IMR-90 (cell line): ENCODE results near the gene OR9A4. TPM values are rescaled to one million over a fixed set of nuclear protein-coding genes. Genes with fewer than 3 reads are reported as not detected.

ENCODE experiments used
- ATAC-seq: fragments of 200-7000 bp; cut with Tn5 transposase; 2 replicates; pipeline ENCODE4 v1.9.1; 2020; ENCODE audit warnings: low read depth, mild to moderate bottlenecking, moderate library complexity
- BruUV-seq: library from RNA; stranded (reverse); fragments of 400-500 nt; replicated peaks from 2 replicates; lab custom pipeline; 2021; lab: Mats Ljungman, UMichigan
- CTCF ChIA-PET: fragments of 300-600 bp; formaldehyde crosslinking; extraction: SDS; loops from one replicate; lab custom pipeline; 2021; ENCODE audit warnings: antibody characterized with exemption; lab: Yijun Ruan, JAX
- POLR2A ChIA-PET: fragments of 300-600 bp; sonication (Branson Sonifier 250); formaldehyde crosslinking; loops from one replicate; lab custom pipeline; 2022; ENCODE audit warnings: antibody characterized with exemption; ENCODE audit not compliant: unreplicated experiment; lab: Charles Lee
- DNase-seq: peaks from one replicate; pipeline ENCODE4 v3.0.0; 2013
- H2AFZ ChIP-seq: replicated peaks from 2 replicates; pipeline ENCODE3; 2013; ENCODE audit warnings: low read length, mild to moderate bottlenecking; ENCODE audit not compliant: poor library complexity
- H2AK5ac ChIP-seq: 2 replicates; pipeline ENCODE4 v1.6.1; 2013; ENCODE audit warnings: low read depth, low read length, inconsistent platforms
- H2AK9ac ChIP-seq: replicated peaks from 2 replicates; pipeline ENCODE3; 2013; ENCODE audit warnings: mild to moderate bottlenecking, low read depth, low read length, moderate library complexity; ENCODE audit not compliant: poor library complexity
- H2BK120ac ChIP-seq: 2 replicates; pipeline ENCODE4 v1.6.1; 2013; ENCODE audit warnings: low read depth, low read length, inconsistent platforms
- H2BK15ac ChIP-seq: 3 replicates; pipeline ENCODE4 v1.6.1; 2013; ENCODE audit warnings: low read depth, low read length, inconsistent platforms
- H2BK20ac ChIP-seq: 2 replicates; pipeline ENCODE4 v1.6.1; 2013; ENCODE audit warnings: low read depth, mild to moderate bottlenecking, inconsistent platforms, low read length, moderate library complexity
- H2BK5ac ChIP-seq: 2 replicates; pipeline ENCODE4 v1.6.1; 2013; ENCODE audit warnings: mild to moderate bottlenecking, low read depth, low read length, inconsistent platforms; ENCODE audit not compliant: poor library complexity, severe bottlenecking
- H3K14ac ChIP-seq: replicated peaks from 2 replicates; pipeline ENCODE4 v1.6.1; 2013; ENCODE audit warnings: low read depth, low read length, inconsistent platforms
- H3K18ac ChIP-seq: 2 replicates; pipeline ENCODE4 v1.6.1; 2013; ENCODE audit warnings: low read depth, low read length, control low read depth
- H3K23ac ChIP-seq: 2 replicates; pipeline ENCODE4 v1.6.1; 2013; ENCODE audit warnings: low read depth, low read length, inconsistent platforms
- H3K27ac ChIP-seq: 2 replicates; pipeline ENCODE4 v1.5.1; 2013; ENCODE audit warnings: mild to moderate bottlenecking, control low read depth, low read length; ENCODE audit not compliant: insufficient read depth
- H3K27me3 ChIP-seq: 2 replicates; pipeline ENCODE4 v1.6.1; 2013; ENCODE audit warnings: low read length; ENCODE audit not compliant: control insufficient read depth, insufficient read depth
- H3K36me3 ChIP-seq: 2 replicates; pipeline ENCODE4 v1.6.1; 2013; ENCODE audit warnings: low read length, mixed read lengths; ENCODE audit not compliant: control insufficient read depth, insufficient read depth
- H3K4ac ChIP-seq: 2 replicates; pipeline ENCODE4 v1.6.1; 2013; ENCODE audit warnings: low read depth, low read length, inconsistent platforms
- H3K4me1 ChIP-seq: 2 replicates; pipeline ENCODE4 v1.6.1; 2013; ENCODE audit warnings: low read length, mixed read lengths; ENCODE audit not compliant: control insufficient read depth, insufficient read depth
- H3K4me2 ChIP-seq: 2 replicates; pipeline ENCODE4 v1.6.1; 2013; ENCODE audit warnings: low read depth, mild to moderate bottlenecking, control low read depth, low read length, moderate library complexity
- H3K4me3 ChIP-seq: 2 replicates; pipeline ENCODE4 v1.5.1; 2013; ENCODE audit warnings: low read depth, mild to moderate bottlenecking, control low read depth, low read length, moderate library complexity; ENCODE audit not compliant: insufficient read depth
- H3K56ac ChIP-seq: 2 replicates; pipeline ENCODE4 v1.6.1; 2013; ENCODE audit warnings: low read length, inconsistent platforms; ENCODE audit not compliant: insufficient read depth; ENCODE audit errors: extremely low read depth
- H3K79me1 ChIP-seq, 2 experiments: 2 replicates each; pipeline ENCODE4 v1.6.1; 2013; ENCODE audit warnings: low read length in 2 of 2, inconsistent platforms in 1 of 2, low read depth in 1 of 2
- H3K9ac ChIP-seq: 2 replicates; pipeline ENCODE4 v1.6.1; 2013; ENCODE audit warnings: low read depth, low read length, control low read depth
- H3K9me1 ChIP-seq: 2 replicates; pipeline ENCODE4 v1.6.1; 2013; ENCODE audit warnings: low read length, inconsistent platforms; ENCODE audit not compliant: insufficient read depth
- H3K9me3 ChIP-seq: 2 replicates; pipeline ENCODE4 v1.6.1; 2013; ENCODE audit warnings: low read length; ENCODE audit not compliant: control insufficient read depth, insufficient read depth
- H4K20me1 ChIP-seq: 2 replicates; pipeline ENCODE4 v1.6.1; 2013; ENCODE audit warnings: low read length, inconsistent platforms; ENCODE audit not compliant: insufficient read depth
- H4K5ac ChIP-seq: 2 replicates; pipeline ENCODE4 v1.6.1; 2013; ENCODE audit warnings: mild to moderate bottlenecking, low read depth, low read length, control low read depth
- H4K8ac ChIP-seq, 2 experiments: 2 replicates each; pipeline ENCODE4 v1.6.1; 2013; ENCODE audit warnings: low read depth in 2 of 2, low read length in 2 of 2, control low read depth in 1 of 2, inconsistent platforms in 1 of 2
- H4K91ac ChIP-seq: 2 replicates; pipeline ENCODE4 v1.6.1; 2013; ENCODE audit warnings: low read depth, low read length, inconsistent platforms; ENCODE audit not compliant: insufficient read depth
- BHLHE40 ChIP-seq: fragments of 150-350 bp; IDR thresholded peaks from 2 replicates; pipeline ENCODE4 v1.6.1; 2016; ENCODE audit warnings: mild to moderate bottlenecking, low read depth, low read length
- CEBPB ChIP-seq: IDR thresholded peaks from 2 replicates; pipeline ENCODE4 v1.6.1; 2012; ENCODE audit warnings: low read depth, low read length, improper control_type of control experiment
- CHD1 ChIP-seq: IDR thresholded peaks from 2 replicates; pipeline ENCODE4 v1.6.1; 2012; ENCODE audit warnings: low read depth, low read length, improper control_type of control experiment
- FOS ChIP-seq: fragments of 150-350 bp; IDR thresholded peaks from 2 replicates; pipeline ENCODE4 v1.6.1; 2016; ENCODE audit warnings: low read depth, low read length
- MAFK ChIP-seq: IDR thresholded peaks from 2 replicates; pipeline ENCODE4 v1.6.1; 2012; ENCODE audit warnings: low read depth, low read length, improper control_type of control experiment
- MXI1 ChIP-seq: IDR thresholded peaks from 2 replicates; pipeline ENCODE4 v1.6.1; 2012; ENCODE audit warnings: low read depth, mild to moderate bottlenecking, low read length, moderate library complexity, borderline replicate concordance
- NFE2L2 ChIP-seq: fragments of 150-350 bp; IDR thresholded peaks from 2 replicates; pipeline ENCODE4 v1.6.1; 2016; ENCODE audit warnings: low read depth, mild to moderate bottlenecking, low read length
- POLR2A ChIP-seq: IDR thresholded peaks from 2 replicates; pipeline ENCODE4 v1.6.1; 2012; ENCODE audit warnings: mild to moderate bottlenecking, low read depth, low read length
- RAD21 ChIP-seq: IDR thresholded peaks from 2 replicates; pipeline ENCODE4 v1.6.1; 2012; ENCODE audit warnings: low read length, improper control_type of control experiment
- RCOR1 ChIP-seq: IDR thresholded peaks from 2 replicates; pipeline ENCODE4 v1.6.1; 2012; ENCODE audit warnings: mild to moderate bottlenecking, low read length, improper control_type of control experiment; ENCODE audit not compliant: insufficient replicate concordance
- WGBS, 2 experiments: methylation state at CpG; one replicate each; pipeline versions ENCODE4 v1.1.5 to v1.1.7; 2013; ENCODE audit warnings: missing lambda C conversion rate in 2 of 2; ENCODE audit not compliant: insufficient read length in 1 of 2; ENCODE audit errors: extremely low coverage in 2 of 2; 5-methylcytosine and 5-hydroxymethylcytosine counted together
- dilution Hi-C: fragments of 300-500 bp; cut with HindIII; formaldehyde crosslinking; loops from one replicate; pipeline ENCODE4 v1.14.3; 2018; ENCODE audit warnings: low sequenced_read_pairs; ENCODE audit not compliant: unreplicated experiment
- in situ Hi-C: fragments of 300-500 bp; cut with MboI; formaldehyde crosslinking; loops from 3 replicates; pipeline ENCODE4 v1.14.3; 2019; ENCODE audit warnings: low sequenced_read_pairs, inconsistent platforms, mixed read lengths
- intact Hi-C: fragments of 100-400 bp; cut with micrococcal nuclease; formaldehyde crosslinking; loops from 2 replicates; pipeline ENCODE4 v1.10.0; 2022
- polyA plus RNA-seq, 3 experiments: library from polyadenylated mRNA; depleted of rRNA; stranded (reverse); fragments of >200 nt; gene quantifications; 2 replicates each; pipeline ENCODE4 v1.2.3, GENCODE V29; 2012; ENCODE audit warnings: low replicate concordance in 1 of 3
- total RNA-seq: library from RNA; depleted of rRNA; stranded (reverse); fragments of >200 nt; gene quantifications from 2 replicates; pipeline ENCODE4 v1.2.3, GENCODE V29; 2012
- TF ChIP-seq, protein P1 (sequence below): fragments of 150-350 bp; IDR thresholded peaks from 2 replicates; pipeline ENCODE4 v1.6.1; 2016; ENCODE audit warnings: low read depth, mild to moderate bottlenecking, low read length, moderate library complexity, borderline replicate concordance
- TF ChIP-seq, protein P2 (sequence below): fragments of 150-350 bp; IDR thresholded peaks from 2 replicates; pipeline ENCODE4 v1.6.1; 2017; ENCODE audit warnings: mild to moderate bottlenecking, antibody characterized with exemption, low read length, low read depth
- TF ChIP-seq, protein P3 (sequence below): conservative IDR thresholded peaks from 2 replicates; pipeline ENCODE4 v1.5.1; 2012; ENCODE audit warnings: mild to moderate bottlenecking, low read depth, low read length, improper control_type of control experiment

The OR9A4 gene
- total and polyA plus RNA-seq, 2 of the 4 experiments (the other 2 are of a cell fraction): not detected

DNA sequence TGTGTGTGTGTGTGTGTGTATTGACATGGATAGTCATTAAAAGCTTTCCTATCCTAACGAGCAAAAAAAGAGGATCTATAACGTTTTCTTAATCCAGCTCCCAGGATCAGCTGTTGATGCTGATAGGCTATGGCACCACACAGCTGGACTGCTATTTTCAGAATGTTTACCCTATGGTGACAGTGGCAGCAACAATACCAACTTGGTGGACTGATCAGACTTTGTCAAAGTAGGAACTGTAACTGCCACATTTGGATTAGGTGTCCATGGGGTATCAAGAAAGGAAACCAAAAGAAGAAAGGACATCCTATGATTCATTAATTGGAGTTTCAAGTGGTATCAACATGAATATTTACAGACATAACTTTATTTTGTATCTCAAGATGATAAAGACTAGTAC is 33.3 kb downstream of the OR9A4 start:
- H3K18ac ChIP-seq: no peak overlapping the region
- no peak overlapping the region for H4K91ac ChIP-seq
- no peaks in the 10 kb centered on the region for H3K4me1 ChIP-seq
- H3K36me3 ChIP-seq: no peaks in the 10 kb centered on the region
- no peak overlapping the region for H2BK20ac ChIP-seq
- ChIA-PET POLR2A (no interaction called here), CTCF (no interaction called here)
- H3K4me3 ChIP-seq: no peak overlapping the region
- H4K20me1 ChIP-seq: no peaks in the 10 kb centered on the region
- no peak for TF ChIP-seq MXI1
- TF ChIP-seq, protein P1, sequence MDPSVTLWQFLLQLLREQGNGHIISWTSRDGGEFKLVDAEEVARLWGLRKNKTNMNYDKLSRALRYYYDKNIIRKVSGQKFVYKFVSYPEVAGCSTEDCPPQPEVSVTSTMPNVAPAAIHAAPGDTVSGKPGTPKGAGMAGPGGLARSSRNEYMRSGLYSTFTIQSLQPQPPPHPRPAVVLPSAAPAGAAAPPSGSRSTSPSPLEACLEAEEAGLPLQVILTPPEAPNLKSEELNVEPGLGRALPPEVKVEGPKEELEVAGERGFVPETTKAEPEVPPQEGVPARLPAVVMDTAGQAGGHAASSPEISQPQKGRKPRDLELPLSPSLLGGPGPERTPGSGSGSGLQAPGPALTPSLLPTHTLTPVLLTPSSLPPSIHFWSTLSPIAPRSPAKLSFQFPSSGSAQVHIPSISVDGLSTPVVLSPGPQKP: no peak
- no peak for TF ChIP-seq MAFK
- no peak for TF ChIP-seq FOS
- TF ChIP-seq CEBPB: no peak
- no peak for TF ChIP-seq RCOR1
- TF ChIP-seq, protein P2, sequence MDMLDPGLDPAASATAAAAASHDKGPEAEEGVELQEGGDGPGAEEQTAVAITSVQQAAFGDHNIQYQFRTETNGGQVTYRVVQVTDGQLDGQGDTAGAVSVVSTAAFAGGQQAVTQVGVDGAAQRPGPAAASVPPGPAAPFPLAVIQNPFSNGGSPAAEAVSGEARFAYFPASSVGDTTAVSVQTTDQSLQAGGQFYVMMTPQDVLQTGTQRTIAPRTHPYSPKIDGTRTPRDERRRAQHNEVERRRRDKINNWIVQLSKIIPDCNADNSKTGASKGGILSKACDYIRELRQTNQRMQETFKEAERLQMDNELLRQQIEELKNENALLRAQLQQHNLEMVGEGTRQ: no peak
- TF ChIP-seq NFE2L2: no peak
- TF ChIP-seq BHLHE40: no peak
- no peak for TF ChIP-seq CHD1
- TF ChIP-seq RAD21: no peak
- TF ChIP-seq, protein P3, sequence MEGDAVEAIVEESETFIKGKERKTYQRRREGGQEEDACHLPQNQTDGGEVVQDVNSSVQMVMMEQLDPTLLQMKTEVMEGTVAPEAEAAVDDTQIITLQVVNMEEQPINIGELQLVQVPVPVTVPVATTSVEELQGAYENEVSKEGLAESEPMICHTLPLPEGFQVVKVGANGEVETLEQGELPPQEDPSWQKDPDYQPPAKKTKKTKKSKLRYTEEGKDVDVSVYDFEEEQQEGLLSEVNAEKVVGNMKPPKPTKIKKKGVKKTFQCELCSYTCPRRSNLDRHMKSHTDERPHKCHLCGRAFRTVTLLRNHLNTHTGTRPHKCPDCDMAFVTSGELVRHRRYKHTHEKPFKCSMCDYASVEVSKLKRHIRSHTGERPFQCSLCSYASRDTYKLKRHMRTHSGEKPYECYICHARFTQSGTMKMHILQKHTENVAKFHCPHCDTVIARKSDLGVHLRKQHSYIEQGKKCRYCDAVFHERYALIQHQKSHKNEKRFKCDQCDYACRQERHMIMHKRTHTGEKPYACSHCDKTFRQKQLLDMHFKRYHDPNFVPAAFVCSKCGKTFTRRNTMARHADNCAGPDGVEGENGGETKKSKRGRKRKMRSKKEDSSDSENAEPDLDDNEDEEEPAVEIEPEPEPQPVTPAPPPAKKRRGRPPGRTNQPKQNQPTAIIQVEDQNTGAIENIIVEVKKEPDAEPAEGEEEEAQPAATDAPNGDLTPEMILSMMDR: no peak
- TF ChIP-seq POLR2A: no peak
- no peak overlapping the region for H3K23ac ChIP-seq
- no CpG with 5 or more reads among the region's 2 CpGs for WGBS, 2 experiments
- no peak overlapping the region for H3K4ac ChIP-seq
- no peak overlapping the region for H2BK15ac ChIP-seq
- H3K9me1 ChIP-seq: no peaks in the 10 kb centered on the region
- H3K9ac ChIP-seq: no peak overlapping the region
- no peak overlapping the region for H3K27ac ChIP-seq
- no peak overlapping the region for H4K8ac ChIP-seq
- DNase-seq (no peak), ATAC-seq (no peak)
- no peak overlapping the region for H3K14ac ChIP-seq
- no peak overlapping the region for H3K4me2 ChIP-seq
- intact Hi-C loops (no loop called here), dilution Hi-C loops (no loop called here), in situ Hi-C loops (no loop called here)
- H3K56ac ChIP-seq: no peak overlapping the region
- H4K5ac ChIP-seq: no peak overlapping the region
- no peak overlapping the region for H2AK5ac ChIP-seq
- no peaks in the 10 kb centered on the region for H3K79me1 ChIP-seq
- H2AK9ac ChIP-seq: no peak overlapping the region
- no TSS peak for BruUV-seq
- no peak overlapping the region for H2BK5ac ChIP-seq
- H3K27me3 ChIP-seq: no peaks in the 10 kb centered on the region
- peaks cover 9% of the 10 kb centered on the region for H3K9me3 ChIP-seq
- no peak overlapping the region for H2BK120ac ChIP-seq
- H2AFZ ChIP-seq: no peak overlapping the region
